HG02884 (cell line): Measurements from ENCODE around the gene TPRN.

ENCODE experiments used
- ATAC-seq: cut with Tn5 transposase; IDR thresholded peaks from one replicate; pipeline ENCODE4 v1.9.1; 2021; ENCODE audit warnings: mild to moderate bottlenecking, moderate library complexity; ENCODE audit not compliant: unreplicated experiment

TPRN gene

GRCh38 chr9:137236238-137236935 lies 35.8 kb upstream of the TPRN start:
- no peak for ATAC-seq

- ATAC-seq = no peak
Measured at GRCh38 chr9:137235424-137236237, 35.1 kb upstream of the TPRN start.

- ATAC-seq = no peak
Measured at GRCh38 chr9:137234758-137235423, 34.4 kb upstream of the TPRN start.

- no peak for ATAC-seq
Measured at GRCh38 chr9:137234055-137234697, 33.6 kb upstream of the TPRN start.

GRCh38 chr9:137233143-137233980 lies 32.8 kb upstream of the TPRN start:
- ATAC-seq = no peak

GRCh38 chr9:137232510-137232909 lies 32.0 kb upstream of the TPRN start:
- no peak for ATAC-seq

- ATAC-seq = no peak
Measured at GRCh38 chr9:137232101-137232500, 31.6 kb upstream of the TPRN start.

GRCh38 chr9:137231372-137232039 lies 31.0 kb upstream of the TPRN start:
- ATAC-seq = no peak

GRCh38 chr9:137230705-137231371 lies 30.3 kb upstream of the TPRN start, which contains the start of gene SLC34A3:
SLC34A3 (plus strand) TSS chr9:137230901; CDS start chr9:137231703, 802 bp downstream.
- ATAC-seq = no peak

GRCh38 chr9:137229903-137230704 lies 29.6 kb upstream of the TPRN start:
- no peak for ATAC-seq

- no peak for ATAC-seq
Measured at GRCh38 chr9:137228968-137229896, 28.7 kb upstream of the TPRN start.

- no peak for ATAC-seq
Measured at GRCh38 chr9:137228506-137228967, 28.0 kb upstream of the TPRN start.

- ATAC-seq = no peak
Measured at GRCh38 chr9:137227853-137228505, 27.4 kb upstream of the TPRN start.

GRCh38 chr9:137227054-137227852 lies 26.7 kb upstream of the TPRN start, which contains the start of gene RNF224:
RNF224 (plus strand) TSS chr9:137227502; CDS start chr9:137228336, 834 bp downstream.
- ATAC-seq = no peak

- no peak for ATAC-seq
Measured at GRCh38 chr9:137226338-137227053, 26.0 kb upstream of the TPRN start.
